ENCODE results near the gene SUSD1. TPM values are rescaled to one million over a fixed set of nuclear protein-coding genes. Genes with fewer than 3 reads are reported as not detected.

SUSD1 gene
- polyA plus RNA-seq, 1 experiment: 24.2 TPM

DNA sequence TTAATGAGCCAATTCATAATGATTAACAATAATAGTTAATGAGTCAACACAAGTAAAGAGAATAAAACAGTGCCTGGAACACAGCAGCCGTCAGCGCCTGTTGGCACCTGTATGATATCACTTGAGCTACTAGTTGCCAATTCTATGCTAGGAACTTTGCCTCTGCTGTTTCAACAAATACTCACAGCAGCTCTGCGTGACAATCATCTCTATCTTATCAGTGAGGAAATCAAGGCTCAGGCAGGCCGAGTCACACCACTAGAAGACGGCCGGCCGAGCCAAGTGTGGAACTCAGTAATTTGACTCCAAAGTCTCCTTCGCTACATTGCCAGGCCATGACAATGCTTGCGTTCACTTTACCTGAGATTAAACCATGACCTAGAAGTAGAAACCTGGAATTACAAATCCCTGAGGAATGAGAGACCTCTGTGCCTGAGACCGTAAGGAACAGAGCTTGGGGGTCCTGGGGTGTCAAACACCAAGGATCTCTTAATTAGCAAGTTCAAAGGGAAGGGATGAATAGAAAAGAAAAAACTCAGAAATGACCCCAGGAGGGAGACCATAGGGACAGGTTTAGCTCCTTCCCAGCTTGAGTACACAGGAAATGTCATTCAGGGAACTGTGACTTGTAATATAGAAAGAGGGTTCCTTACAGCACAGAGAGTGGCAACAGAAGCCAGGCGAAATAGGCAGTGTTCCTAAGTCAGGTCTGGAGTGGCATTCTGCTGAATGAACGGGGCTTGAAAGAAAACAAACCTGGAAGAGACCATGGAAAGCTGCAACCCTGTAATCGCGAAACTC is 109.1 kb downstream of the SUSD1 start:
- POLR2A ChIA-PET: interaction anchor here (0.6 to 1.4 kb wide), 6 partner anchors 9 to 165 kb away, joined by 3 to 10 read pairs (median 4); no protein-coding TSS in a partner anchor
- H3K9me3 ChIP-seq (ENCODE audit: control insufficient read depth, insufficient read depth, low read length): peaks cover 5% of the 10 kb centered on the region
- CTCF ChIA-PET: interaction anchor here (1.0 kb wide), 1 partner anchor 8 kb away, joined by 3 read pairs; no protein-coding TSS in a partner anchor
- H3K27ac ChIP-seq (ENCODE audit: low read depth, low read length): peak overlapping the region; percentile 71
- no peak overlapping the region for H3K4me3 ChIP-seq (ENCODE audit: low read depth, low read length)
- DNase-seq (ENCODE audit: low read depth, low spot score): peak; percentile 85
- TF ChIP-seq, protein P1, sequence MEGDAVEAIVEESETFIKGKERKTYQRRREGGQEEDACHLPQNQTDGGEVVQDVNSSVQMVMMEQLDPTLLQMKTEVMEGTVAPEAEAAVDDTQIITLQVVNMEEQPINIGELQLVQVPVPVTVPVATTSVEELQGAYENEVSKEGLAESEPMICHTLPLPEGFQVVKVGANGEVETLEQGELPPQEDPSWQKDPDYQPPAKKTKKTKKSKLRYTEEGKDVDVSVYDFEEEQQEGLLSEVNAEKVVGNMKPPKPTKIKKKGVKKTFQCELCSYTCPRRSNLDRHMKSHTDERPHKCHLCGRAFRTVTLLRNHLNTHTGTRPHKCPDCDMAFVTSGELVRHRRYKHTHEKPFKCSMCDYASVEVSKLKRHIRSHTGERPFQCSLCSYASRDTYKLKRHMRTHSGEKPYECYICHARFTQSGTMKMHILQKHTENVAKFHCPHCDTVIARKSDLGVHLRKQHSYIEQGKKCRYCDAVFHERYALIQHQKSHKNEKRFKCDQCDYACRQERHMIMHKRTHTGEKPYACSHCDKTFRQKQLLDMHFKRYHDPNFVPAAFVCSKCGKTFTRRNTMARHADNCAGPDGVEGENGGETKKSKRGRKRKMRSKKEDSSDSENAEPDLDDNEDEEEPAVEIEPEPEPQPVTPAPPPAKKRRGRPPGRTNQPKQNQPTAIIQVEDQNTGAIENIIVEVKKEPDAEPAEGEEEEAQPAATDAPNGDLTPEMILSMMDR (IDR thresholded peaks at IDR 0.05; ENCODE audit: low read depth, low read length): no peak
- no peaks in the 10 kb centered on the region for H3K27me3 ChIP-seq (ENCODE audit: control insufficient read depth, insufficient read depth, low read length)

DNA sequence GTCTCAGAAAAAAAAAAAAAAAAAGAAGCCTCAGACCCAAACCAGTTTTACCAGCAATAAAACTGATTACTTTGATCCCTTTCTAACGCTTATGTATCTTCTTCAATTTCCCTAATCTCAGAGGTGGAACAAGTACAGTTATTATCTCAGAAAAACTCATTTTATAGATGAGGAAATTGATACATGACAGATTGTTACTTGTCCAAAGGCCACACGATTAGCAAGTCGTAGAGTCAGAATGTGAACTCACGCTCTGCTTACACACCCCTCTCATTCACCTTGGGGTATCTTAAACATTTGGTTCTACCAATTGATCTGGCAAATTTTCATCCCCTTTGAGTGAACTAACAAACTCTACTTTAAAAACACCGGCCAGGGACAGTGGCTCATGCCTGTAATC is 110.2 kb downstream of the SUSD1 start:
- peaks cover 5% of the 10 kb centered on the region for H3K9me3 ChIP-seq (ENCODE audit: control insufficient read depth, insufficient read depth, low read length)
- no peak overlapping the region for H3K27ac ChIP-seq (ENCODE audit: low read depth, low read length)
- H3K4me3 ChIP-seq (ENCODE audit: low read depth, low read length): no peak overlapping the region
- no peaks in the 10 kb centered on the region for H3K27me3 ChIP-seq (ENCODE audit: control insufficient read depth, insufficient read depth, low read length)
- TF ChIP-seq, protein P1 (IDR thresholded peaks at IDR 0.05; ENCODE audit: low read depth, low read length): no peak
- ChIA-PET POLR2A (interaction anchor here (1.4 kb wide), 1 partner anchor 23 kb away, joined by 3 read pairs; no protein-coding TSS in a partner anchor), CTCF (no interaction called here)
- DNase-seq (ENCODE audit: low read depth, low spot score): no peak

DNA sequence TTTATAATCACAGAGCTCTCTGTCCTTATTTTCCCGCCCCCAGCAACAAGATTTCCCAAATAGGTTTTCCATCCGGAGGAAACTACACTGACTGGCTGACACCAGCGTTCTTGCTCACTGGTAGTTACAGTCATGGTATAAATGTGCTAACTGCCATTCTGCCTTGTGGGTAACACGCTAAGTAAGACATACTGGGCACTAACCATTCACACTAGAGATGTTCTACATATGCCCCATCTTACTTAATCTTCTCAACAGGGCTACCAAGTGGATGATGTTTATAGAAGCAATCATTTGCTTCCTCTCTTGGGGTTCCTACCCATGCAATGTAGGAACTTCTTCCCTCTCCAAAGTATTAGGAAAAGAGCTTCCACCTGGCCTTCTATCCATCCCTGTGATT is 111.5 kb downstream of the SUSD1 start:
- Histone ChIP-seq H3K27me3 (ENCODE audit: control insufficient read depth, insufficient read depth, low read length) (no peaks in the 10 kb centered on the region), H3K27ac (ENCODE audit: low read depth, low read length) (no peak overlapping the region), H3K4me3 (ENCODE audit: low read depth, low read length) (no peak overlapping the region), H3K9me3 (ENCODE audit: control insufficient read depth, insufficient read depth, low read length) (peaks cover 5% of the 10 kb centered on the region)
- POLR2A ChIA-PET: no interaction called here
- TF ChIP-seq, protein P1 (IDR thresholded peaks at IDR 0.05; ENCODE audit: low read depth, low read length): no peak
- CTCF ChIA-PET: no interaction called here
- DNase-seq (ENCODE audit: low read depth, low spot score): no peak

DNA sequence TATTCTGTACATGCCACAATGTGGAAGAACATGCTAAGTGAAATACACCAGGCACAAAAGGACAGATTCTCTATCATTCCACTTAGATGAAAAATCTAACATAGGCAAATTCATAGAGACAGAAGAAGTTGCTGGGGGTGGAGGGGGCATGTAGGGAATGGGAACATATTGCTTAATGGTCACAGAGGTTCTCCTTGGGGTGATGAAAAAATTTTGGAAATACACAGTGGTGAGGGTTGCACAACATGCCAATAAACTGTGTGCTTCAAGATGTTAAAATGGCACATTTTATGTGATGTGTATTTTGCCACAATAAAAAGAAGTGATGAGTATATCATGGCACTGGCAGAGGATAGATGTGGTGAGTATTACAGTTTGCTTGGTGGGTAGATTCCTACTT is 111.9 kb downstream of the SUSD1 start:
- CTCF ChIA-PET: no interaction called here
- Histone ChIP-seq H3K9me3 (ENCODE audit: control insufficient read depth, insufficient read depth, low read length) (peaks cover 5% of the 10 kb centered on the region), H3K4me3 (ENCODE audit: low read depth, low read length) (no peak overlapping the region), H3K27ac (ENCODE audit: low read depth, low read length) (no peak overlapping the region), H3K27me3 (ENCODE audit: control insufficient read depth, insufficient read depth, low read length) (no peaks in the 10 kb centered on the region)
- POLR2A ChIA-PET: no interaction called here
- TF ChIP-seq, protein P1 (IDR thresholded peaks at IDR 0.05; ENCODE audit: low read depth, low read length): no peak
- no peak for DNase-seq (ENCODE audit: low read depth, low spot score)

DNA sequence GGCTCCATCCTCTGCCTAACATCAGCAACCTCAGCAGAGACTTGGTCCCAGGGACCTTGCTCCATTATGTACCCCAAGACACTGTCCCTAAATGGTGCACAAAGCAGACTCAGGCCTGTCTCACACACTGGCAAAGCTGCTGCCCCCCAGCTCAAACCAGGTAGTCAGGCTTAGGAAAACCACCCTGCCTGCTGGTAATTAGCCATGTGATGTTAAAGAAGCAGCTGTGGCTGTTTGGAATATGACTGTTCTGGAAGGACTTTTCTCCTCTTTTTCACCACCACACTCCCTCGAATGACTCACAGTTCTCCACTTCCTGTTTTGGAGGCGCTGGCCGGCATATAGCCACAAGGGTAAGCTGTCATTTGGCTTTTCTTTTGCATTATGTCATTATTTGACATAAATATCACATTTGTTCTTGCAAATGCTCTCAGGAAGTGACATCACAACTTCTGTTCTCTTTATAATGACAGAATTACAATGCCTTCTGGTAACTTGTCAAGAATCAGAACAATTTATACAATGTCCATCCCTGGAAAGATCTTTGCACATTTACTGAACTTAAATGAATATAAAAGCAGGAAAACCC is 113.9 kb downstream of the SUSD1 start:
- TF ChIP-seq, protein P1 (IDR thresholded peaks at IDR 0.05; ENCODE audit: low read depth, low read length): no peak; the same call in 1 of the 2 replicates
- DNase-seq (ENCODE audit: low read depth, low spot score): peak; percentile 92
- Histone ChIP-seq H3K9me3 (ENCODE audit: control insufficient read depth, insufficient read depth, low read length) (peaks cover 8% of the 10 kb centered on the region), H3K4me3 (ENCODE audit: low read depth, low read length) (no peak overlapping the region), H3K27ac (ENCODE audit: low read depth, low read length) (peak overlapping the region; percentile 98), H3K27me3 (ENCODE audit: control insufficient read depth, insufficient read depth, low read length) (no peaks in the 10 kb centered on the region)
- ChIA-PET POLR2A (interaction anchor here (0.7 to 2.7 kb wide), 5 partner anchors 10 to 646 kb away, joined by 4 to 18 read pairs (median 6); no protein-coding TSS in a partner anchor), CTCF (no interaction called here)
